SK-N-SH treated with all-trans-retinoic acid at 6 μM for 48 hours (cell line): Measurements from ENCODE around the gene ZBTB40.

Experiments used
- ATAC-seq: fragments of 200-7000 bp; cut with Tn5 transposase; 3 replicates; pipeline ENCODE4 v1.9.1; 2020; ENCODE audit warnings: mild to moderate bottlenecking, moderate library complexity
- BACH2 ChIP-seq: fragments of 250-450 bp; sonication (Bioruptor Pico); IDR thresholded peaks from 2 replicates; pipeline ENCODE4 v1.9.0; 2021; ENCODE audit warnings: mild to moderate bottlenecking, borderline replicate concordance
- CSDC2 ChIP-seq: fragments of 250-450 bp; sonication (Bioruptor Pico); IDR thresholded peaks from 2 replicates; pipeline ENCODE4 v1.5.0; 2020; ENCODE audit warnings: mild to moderate bottlenecking, moderate library complexity
- CSRNP3 ChIP-seq: fragments of 250-450 bp; sonication (Bioruptor Pico); IDR thresholded peaks from 2 replicates; pipeline ENCODE4 v1.5.1; 2021; ENCODE audit warnings: mild to moderate bottlenecking, moderate library complexity
- ESRRG ChIP-seq: fragments of 250-450 bp; sonication (Bioruptor Pico); IDR thresholded peaks from 2 replicates; pipeline ENCODE4 v1.6.1; 2021; ENCODE audit warnings: mild to moderate bottlenecking
- ISL1 ChIP-seq: fragments of 250-450 bp; sonication (Bioruptor Pico); IDR thresholded peaks from 2 replicates; pipeline ENCODE4 v2.1.2; 2022; ENCODE audit warnings: mild to moderate bottlenecking, moderate library complexity
- PATZ1 ChIP-seq: fragments of 250-450 bp; sonication (Bioruptor Pico); IDR thresholded peaks from 2 replicates; pipeline ENCODE4 v1.8.0; 2020; ENCODE audit warnings: mild to moderate bottlenecking, moderate library complexity, borderline replicate concordance
- PPARA ChIP-seq: fragments of 250-450 bp; sonication (Bioruptor Pico); IDR thresholded peaks from 2 replicates; pipeline ENCODE4 v1.5.0; 2020; ENCODE audit warnings: mild to moderate bottlenecking, borderline replicate concordance
- RARB ChIP-seq: fragments of 250-450 bp; sonication (Bioruptor Pico); IDR thresholded peaks from 2 replicates; pipeline ENCODE4 v1.8.0; 2021; ENCODE audit warnings: mild to moderate bottlenecking, moderate library complexity
- TCF4 ChIP-seq: fragments of 250-450 bp; sonication (Bioruptor Pico); IDR thresholded peaks from 2 replicates; pipeline ENCODE4 v1.8.0; 2021; ENCODE audit warnings: mild to moderate bottlenecking, moderate library complexity, borderline replicate concordance
- TOX ChIP-seq: fragments of 250-450 bp; sonication (Bioruptor Pico); IDR thresholded peaks from 2 replicates; pipeline ENCODE4 v1.8.0; 2021; ENCODE audit warnings: mild to moderate bottlenecking, moderate library complexity, borderline replicate concordance
- TSHZ2 ChIP-seq: fragments of 250-450 bp; sonication (Bioruptor Pico); IDR thresholded peaks from 2 replicates; pipeline ENCODE4 v1.5.0; 2020; ENCODE audit warnings: mild to moderate bottlenecking, moderate library complexity
- ZC3H10 ChIP-seq: fragments of 250-450 bp; sonication (Bioruptor Pico); IDR thresholded peaks from 2 replicates; pipeline ENCODE4 v1.5.1; 2021; ENCODE audit warnings: mild to moderate bottlenecking, moderate library complexity
- ZFP3 ChIP-seq: fragments of 250-450 bp; sonication (Bioruptor Pico); IDR thresholded peaks from 2 replicates; pipeline ENCODE4 v1.5.0; 2020; ENCODE audit warnings: mild to moderate bottlenecking, moderate library complexity
- ZFP30 ChIP-seq: fragments of 450-650 bp; formaldehyde crosslinking; IDR thresholded peaks from 2 replicates; pipeline ENCODE4 v1.5.0; 2022; ENCODE audit warnings: mild to moderate bottlenecking, moderate library complexity
- ZNF565 ChIP-seq: fragments of 450-650 bp; formaldehyde crosslinking; conservative IDR thresholded peaks from 2 replicates; pipeline ENCODE4 v1.5.0; 2020; ENCODE audit warnings: low read depth, mild to moderate bottlenecking, moderate library complexity
- ZNF70 ChIP-seq: fragments of 450-650 bp; formaldehyde crosslinking; IDR thresholded peaks from 2 replicates; pipeline ENCODE4 v1.5.0; 2020; ENCODE audit warnings: mild to moderate bottlenecking, moderate library complexity
- ZNF8 ChIP-seq: fragments of 450-650 bp; formaldehyde crosslinking; IDR thresholded peaks from 2 replicates; pipeline ENCODE4 v1.5.0; 2020; ENCODE audit warnings: mild to moderate bottlenecking, moderate library complexity
- TF ChIP-seq, protein P1 (sequence below): fragments of 250-450 bp; sonication (Bioruptor Pico); IDR thresholded peaks from 2 replicates; pipeline ENCODE4 v1.8.0; 2021; ENCODE audit warnings: low read depth, mild to moderate bottlenecking, moderate library complexity, borderline replicate concordance

The ZBTB40 gene

GRCh38 chr1:22487781-22488180 lies 36.1 kb downstream of the ZBTB40 start:
- ATAC-seq: no peak

DNA sequence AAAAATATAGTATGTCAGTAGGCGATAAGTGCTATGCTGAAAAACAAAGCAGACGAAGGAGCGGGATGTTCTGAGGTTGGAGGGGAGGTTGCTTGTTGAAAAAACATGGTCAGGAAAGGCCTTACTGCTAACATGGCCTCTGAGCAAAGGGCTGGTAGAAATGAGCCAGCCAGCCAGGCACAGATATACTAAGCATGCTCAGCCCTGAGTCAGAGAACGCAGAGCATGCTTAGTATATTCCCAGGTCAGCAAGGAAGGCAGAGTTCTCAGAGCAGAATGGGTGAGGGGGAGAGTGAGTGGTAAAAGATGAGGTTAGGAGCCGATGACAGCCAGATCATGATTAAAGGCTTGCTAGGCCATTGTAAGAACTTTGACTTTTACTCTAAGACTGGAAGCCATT lies 36.7 kb downstream of the ZBTB40 start:
- no peak for ATAC-seq
- TF ChIP-seq CSRNP3 (CRISPR knock-in tag): no peak
- TF ChIP-seq ZFP30: no peak
- TF ChIP-seq TSHZ2 (CRISPR knock-in tag): no peak
- TF ChIP-seq, all 23 proteins: peak for 0

More at GRCh38 chr1:22487781-22488180, 36.1 kb downstream of the ZBTB40 start:
- TF ChIP-seq ZNF70 (CRISPR knock-in tag): no peak
- TF ChIP-seq TOX (CRISPR knock-in tag): no peak
- no peak for TF ChIP-seq CSRNP3 (CRISPR knock-in tag)
- no peak for TF ChIP-seq TSHZ2 (CRISPR knock-in tag)
- TF ChIP-seq CSDC2 (CRISPR knock-in tag): no peak
- TF ChIP-seq ZNF8: no peak
- no peak for TF ChIP-seq ZC3H10 (CRISPR knock-in tag)
- TF ChIP-seq ISL1 (CRISPR knock-in tag): no peak
- no peak for TF ChIP-seq ESRRG
- no peak for TF ChIP-seq TCF4 (CRISPR knock-in tag)

DNA sequence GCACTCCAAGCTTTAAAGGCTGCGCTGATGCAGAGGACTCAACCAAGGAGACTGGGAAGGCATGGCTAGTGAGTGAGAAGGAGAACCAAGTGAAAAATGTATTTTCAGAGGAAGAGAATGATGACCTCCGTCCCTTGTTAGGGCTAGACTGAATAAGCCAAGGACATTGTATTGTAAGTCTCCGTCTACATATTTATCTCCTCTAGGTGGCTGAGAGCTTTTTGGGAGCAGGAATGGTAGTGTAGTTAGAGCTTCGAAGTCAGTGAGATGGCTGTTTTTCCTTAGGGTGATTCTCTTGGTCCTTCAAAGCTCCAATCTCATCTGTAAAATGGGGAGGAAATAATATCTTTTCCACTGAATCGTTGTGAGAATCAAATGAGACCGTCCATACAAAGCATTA lies 37.6 kb downstream of the ZBTB40 start:
- no peak for TF ChIP-seq ESRRG
- TF ChIP-seq ISL1 (CRISPR knock-in tag): no peak
- no peak for TF ChIP-seq PPARA (CRISPR knock-in tag)
- no peak for TF ChIP-seq ZNF70 (CRISPR knock-in tag)
- no peak for TF ChIP-seq CSDC2 (CRISPR knock-in tag)
- TF ChIP-seq ZC3H10 (CRISPR knock-in tag): no peak
- no peak for TF ChIP-seq BACH2
- TF ChIP-seq ZNF8: no peak
- no peak for TF ChIP-seq TSHZ2 (CRISPR knock-in tag)
- TF ChIP-seq ZFP30: no peak
- no peak for TF ChIP-seq RARB (CRISPR knock-in tag)
- no peak for ATAC-seq

- no peak for ATAC-seq
- no peak for TF ChIP-seq ZNF565 (CRISPR knock-in tag)
- TF ChIP-seq, protein P1, sequence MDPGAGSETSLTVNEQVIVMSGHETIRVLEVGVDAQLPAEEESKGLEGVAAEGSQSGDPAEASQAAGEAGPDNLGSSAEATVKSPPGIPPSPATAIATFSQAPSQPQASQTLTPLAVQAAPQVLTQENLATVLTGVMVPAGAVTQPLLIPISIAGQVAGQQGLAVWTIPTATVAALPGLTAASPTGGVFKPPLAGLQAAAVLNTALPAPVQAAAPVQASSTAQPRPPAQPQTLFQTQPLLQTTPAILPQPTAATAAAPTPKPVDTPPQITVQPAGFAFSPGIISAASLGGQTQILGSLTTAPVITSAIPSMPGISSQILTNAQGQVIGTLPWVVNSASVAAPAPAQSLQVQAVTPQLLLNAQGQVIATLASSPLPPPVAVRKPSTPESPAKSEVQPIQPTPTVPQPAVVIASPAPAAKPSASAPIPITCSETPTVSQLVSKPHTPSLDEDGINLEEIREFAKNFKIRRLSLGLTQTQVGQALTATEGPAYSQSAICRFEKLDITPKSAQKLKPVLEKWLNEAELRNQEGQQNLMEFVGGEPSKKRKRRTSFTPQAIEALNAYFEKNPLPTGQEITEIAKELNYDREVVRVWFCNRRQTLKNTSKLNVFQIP (CRISPR knock-in tag): no peak
- TF ChIP-seq ISL1 (CRISPR knock-in tag): no peak
- no peak for TF ChIP-seq PATZ1 (CRISPR knock-in tag)
- TF ChIP-seq ZC3H10 (CRISPR knock-in tag): no peak
- TF ChIP-seq ZFP3 (CRISPR knock-in tag): no peak
- no peak for TF ChIP-seq CSRNP3 (CRISPR knock-in tag)
- no peak for TF ChIP-seq ESRRG
- TF ChIP-seq TOX (CRISPR knock-in tag): no peak
These were observed 38.2 kb downstream of the ZBTB40 start for GRCh38 chr1:22489823-22490222.
